Measurements from ENCODE around the gene CLEC2L.

CLEC2L gene

DNA sequence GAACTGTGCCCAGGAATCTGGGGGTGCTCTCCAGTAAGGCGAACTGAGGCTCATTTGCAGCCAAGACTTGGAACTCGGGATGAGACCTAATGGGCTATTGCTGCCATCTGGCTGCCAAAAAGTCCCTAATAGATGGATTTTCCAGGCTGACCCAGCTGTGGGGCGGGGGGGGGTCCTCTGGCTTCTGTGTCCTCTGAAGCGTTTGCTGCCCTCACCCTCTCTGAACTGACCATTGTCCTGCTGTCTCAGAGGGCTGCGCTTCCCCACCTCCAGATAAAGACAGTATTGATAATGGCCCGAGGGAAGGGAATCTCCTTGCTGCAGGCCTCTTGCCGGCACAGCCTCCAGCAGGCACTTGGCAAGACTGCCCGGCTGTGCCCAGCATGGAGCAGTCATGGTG is 46.6 kb downstream of the CLEC2L start:
- Histone ChIP-seq H3K4me1 (ENCODE audit: control insufficient read depth, insufficient read depth, low read depth, low read length) (peaks cover 1% of the 10 kb centered on the region), H2BK12ac (ENCODE audit: low read length in 2 of 2) (no peak overlapping the region), H2BK15ac (ENCODE audit: low read depth, poor library complexity, severe bottlenecking) (no peak overlapping the region), H2AFZ (ENCODE audit: low read depth, low read length) (no peak overlapping the region), H4K91ac (ENCODE audit: low read length) (no peak overlapping the region), H3K9me3 (ENCODE audit: control insufficient read depth, low read length) (no peaks in the 10 kb centered on the region), H3K23ac (ENCODE audit: low read length in 2 of 2) (no peak overlapping the region), H2AK5ac (ENCODE audit: low read length, severe bottlenecking) (no peak overlapping the region), H3K4me3 (ENCODE audit: insufficient read depth in 1 of 2, low read depth in 1 of 2, low read length in 2 of 2) (no peak overlapping the region), H2BK5ac (ENCODE audit: low read depth, low read length, poor library complexity, severe bottlenecking) (no peak overlapping the region), H3K14ac (ENCODE audit: low read length in 2 of 2) (no peak overlapping the region), H3K27ac (ENCODE audit: low read length, poor library complexity, severe bottlenecking) (no peak overlapping the region), H3K4ac (ENCODE audit: low read depth in 1 of 2, low read length in 2 of 2) (no peak overlapping the region), H3K9ac (ENCODE audit: low read length) (no peak overlapping the region), H3K79me1 (replicated peaks; ENCODE audit: low read length, poor library complexity, severe bottlenecking) (peaks cover 40% of the 10 kb centered on the region), H3K36me3 (ENCODE audit: control insufficient read depth in 1 of 2, insufficient read depth in 2 of 2, low read depth in 1 of 2, low read length in 2 of 2) (peaks cover 67 to 77% of the 10 kb centered on the region in 2 experiments), H3K27me3 (ENCODE audit: control insufficient read depth in 1 of 2, insufficient read depth in 1 of 2, low read length in 2 of 2) (no peaks in the 10 kb centered on the region), H4K8ac (ENCODE audit: low read length) (no peak overlapping the region), H2BK120ac (ENCODE audit: low read depth, low read length) (no peak overlapping the region), H3K18ac (ENCODE audit: low read depth in 1 of 2, low read length in 2 of 2) (no peak overlapping the region), H3K4me2 (ENCODE audit: low read length, poor library complexity, severe bottlenecking) (no peak overlapping the region)
- no peak for DNase-seq
- 94% methylated on average over 8 of the region's 8 CpGs for WGBS

- no peak overlapping the region for H2BK120ac ChIP-seq (ENCODE audit: low read depth, low read length)
- H3K4ac ChIP-seq (ENCODE audit: low read depth in 1 of 2, low read length in 2 of 2), result no peak overlapping the region
- no peak overlapping the region for H3K4me3 ChIP-seq (ENCODE audit: insufficient read depth in 1 of 2, low read depth in 1 of 2, low read length in 2 of 2)
- no peak overlapping the region for H2AK5ac ChIP-seq (ENCODE audit: low read length, severe bottlenecking)
- no peak overlapping the region for H2AFZ ChIP-seq (ENCODE audit: low read depth, low read length)
- H3K27me3 ChIP-seq (ENCODE audit: control insufficient read depth in 1 of 2, insufficient read depth in 1 of 2, low read length in 2 of 2), result no peaks in the 10 kb centered on the region
- no peaks in the 10 kb centered on the region for H3K9me3 ChIP-seq (ENCODE audit: control insufficient read depth, low read length)
- no peak overlapping the region for H2BK12ac ChIP-seq (ENCODE audit: low read length in 2 of 2)
- DNase-seq, result no peak
- H4K8ac ChIP-seq (ENCODE audit: low read length), result no peak overlapping the region
- no peak overlapping the region for H2BK5ac ChIP-seq (ENCODE audit: low read depth, low read length, poor library complexity, severe bottlenecking)
- no peak overlapping the region for H3K27ac ChIP-seq (ENCODE audit: low read length, poor library complexity, severe bottlenecking)
- peaks cover 40% of the 10 kb centered on the region for H3K79me1 ChIP-seq (replicated peaks; ENCODE audit: low read length, poor library complexity, severe bottlenecking)
- H3K36me3 ChIP-seq (ENCODE audit: control insufficient read depth in 1 of 2, insufficient read depth in 2 of 2, low read depth in 1 of 2, low read length in 2 of 2), result peaks cover 72 to 82% of the 10 kb centered on the region in 2 experiments
- WGBS, result 100% methylated on average over 1 of the region's 5 CpGs
- no peak overlapping the region for H4K91ac ChIP-seq (ENCODE audit: low read length)
- no peak overlapping the region for H2BK15ac ChIP-seq (ENCODE audit: low read depth, poor library complexity, severe bottlenecking)
- no peak overlapping the region for H3K9ac ChIP-seq (ENCODE audit: low read length)
- H3K4me2 ChIP-seq (ENCODE audit: low read length, poor library complexity, severe bottlenecking), result no peak overlapping the region
- no peak overlapping the region for H3K14ac ChIP-seq (ENCODE audit: low read length in 2 of 2)
- no peak overlapping the region for H3K18ac ChIP-seq (ENCODE audit: low read depth in 1 of 2, low read length in 2 of 2)
- H3K4me1 ChIP-seq (ENCODE audit: control insufficient read depth, insufficient read depth, low read depth, low read length), result peaks cover 1% of the 10 kb centered on the region
- no peak overlapping the region for H3K23ac ChIP-seq (ENCODE audit: low read length in 2 of 2)
Observed at GRCh38 chr7:139570626-139571025, 47.1 kb downstream of the CLEC2L start.

- no peak for DNase-seq
- Histone ChIP-seq H3K4ac (ENCODE audit: low read depth in 1 of 2, low read length in 2 of 2) (no peak overlapping the region), H2BK15ac (ENCODE audit: low read depth, poor library complexity, severe bottlenecking) (no peak overlapping the region), H3K23ac (ENCODE audit: low read length in 2 of 2) (no peak overlapping the region), H2BK12ac (ENCODE audit: low read length in 2 of 2) (no peak overlapping the region), H2AFZ (ENCODE audit: low read depth, low read length) (no peak overlapping the region), H3K27ac (ENCODE audit: low read length, poor library complexity, severe bottlenecking) (no peak overlapping the region), H4K91ac (ENCODE audit: low read length) (no peak overlapping the region), H4K8ac (ENCODE audit: low read length) (no peak overlapping the region), H3K4me2 (ENCODE audit: low read length, poor library complexity, severe bottlenecking) (no peak overlapping the region), H3K4me1 (ENCODE audit: control insufficient read depth, insufficient read depth, low read depth, low read length) (no peaks in the 10 kb centered on the region), H3K27me3 (ENCODE audit: control insufficient read depth in 1 of 2, insufficient read depth in 1 of 2, low read length in 2 of 2) (no peaks in the 10 kb centered on the region), H3K79me1 (replicated peaks; ENCODE audit: low read length, poor library complexity, severe bottlenecking) (peaks cover 42% of the 10 kb centered on the region), H2BK120ac (ENCODE audit: low read depth, low read length) (no peak overlapping the region), H3K9ac (ENCODE audit: low read length) (no peak overlapping the region), H2BK5ac (ENCODE audit: low read depth, low read length, poor library complexity, severe bottlenecking) (no peak overlapping the region), H2AK5ac (ENCODE audit: low read length, severe bottlenecking) (no peak overlapping the region), H3K18ac (ENCODE audit: low read depth in 1 of 2, low read length in 2 of 2) (no peak overlapping the region), H3K9me3 (ENCODE audit: control insufficient read depth, low read length) (no peaks in the 10 kb centered on the region), H3K36me3 (ENCODE audit: control insufficient read depth in 1 of 2, insufficient read depth in 2 of 2, low read depth in 1 of 2, low read length in 2 of 2) (peaks cover 68 to 81% of the 10 kb centered on the region in 2 experiments), H3K14ac (ENCODE audit: low read length in 2 of 2) (no peak overlapping the region), H3K4me3 (ENCODE audit: insufficient read depth in 1 of 2, low read depth in 1 of 2, low read length in 2 of 2) (no peak overlapping the region)
- WGBS, result 94% methylated on average over 14 of the region's 20 CpGs
Observed at GRCh38 chr7:139571190-139571589, 47.7 kb downstream of the CLEC2L start.

GRCh38 chr7:139571651-139572050 is 48.2 kb downstream of the CLEC2L start:
- Histone ChIP-seq H2BK5ac (ENCODE audit: low read depth, low read length, poor library complexity, severe bottlenecking) (no peak overlapping the region), H3K79me1 (replicated peaks; ENCODE audit: low read length, poor library complexity, severe bottlenecking) (peaks cover 46% of the 10 kb centered on the region), H3K4me3 (ENCODE audit: insufficient read depth in 1 of 2, low read depth in 1 of 2, low read length in 2 of 2) (no peak overlapping the region), H3K27me3 (ENCODE audit: control insufficient read depth in 1 of 2, insufficient read depth in 1 of 2, low read length in 2 of 2) (no peaks in the 10 kb centered on the region), H4K8ac (ENCODE audit: low read length) (no peak overlapping the region), H3K23ac (ENCODE audit: low read length in 2 of 2) (no peak overlapping the region), H3K36me3 (ENCODE audit: control insufficient read depth in 1 of 2, insufficient read depth in 2 of 2, low read depth in 1 of 2, low read length in 2 of 2) (peaks cover 71 to 82% of the 10 kb centered on the region in 2 experiments), H3K4me1 (ENCODE audit: control insufficient read depth, insufficient read depth, low read depth, low read length) (no peaks in the 10 kb centered on the region), H3K18ac (ENCODE audit: low read depth in 1 of 2, low read length in 2 of 2) (no peak overlapping the region), H3K9ac (ENCODE audit: low read length) (no peak overlapping the region), H3K27ac (ENCODE audit: low read length, poor library complexity, severe bottlenecking) (no peak overlapping the region), H2AK5ac (ENCODE audit: low read length, severe bottlenecking) (no peak overlapping the region), H3K9me3 (ENCODE audit: control insufficient read depth, low read length) (no peaks in the 10 kb centered on the region), H2BK12ac (ENCODE audit: low read length in 2 of 2) (peak overlapping the region in 1 of 2 experiments; percentile 2), H2AFZ (ENCODE audit: low read depth, low read length) (no peak overlapping the region), H2BK120ac (ENCODE audit: low read depth, low read length) (no peak overlapping the region), H2BK15ac (ENCODE audit: low read depth, poor library complexity, severe bottlenecking) (no peak overlapping the region), H3K4ac (ENCODE audit: low read depth in 1 of 2, low read length in 2 of 2) (no peak overlapping the region), H4K91ac (ENCODE audit: low read length) (no peak overlapping the region), H3K14ac (ENCODE audit: low read length in 2 of 2) (no peak overlapping the region), H3K4me2 (ENCODE audit: low read length, poor library complexity, severe bottlenecking) (no peak overlapping the region)
- DNase-seq, result no peak
- over 99% methylated on average over 20 of the region's 20 CpGs for WGBS
